ENCODE measurements around the gene VWA5A. TPM values are rescaled to one million over a fixed set of nuclear protein-coding genes. Genes with fewer than 3 reads are reported as not detected.

Gene VWA5A
- total RNA-seq, 2 experiments from 2014 or later: 0.38 to 2.1 TPM

GRCh38 chr11:124174001-124174583, 58.8 kb downstream of the VWA5A start:
- BruUV-seq (replicated peaks): no TSS peak
- intact Hi-C loops (cut with micrococcal nuclease; ENCODE audit: unreplicated experiment): no loop called here
- Histone ChIP-seq H3K4me2 (ENCODE audit: low read length) (no peak overlapping the region), H3K9me2 (ENCODE audit: insufficient read depth, low read length) (no peaks in the 10 kb centered on the region), H3K36me3 (ENCODE audit: insufficient read depth, low read length) (no peaks in the 10 kb centered on the region), H4K20me1 (ENCODE audit: insufficient read depth, low read length) (no peaks in the 10 kb centered on the region; the same call in 1 of the 2 replicates), H2AFZ (ENCODE audit: low read length) (no peak overlapping the region), H3K9me3 (ENCODE audit: low read length) (no peaks in the 10 kb centered on the region), H3K27ac (ENCODE audit: low read depth, low read length, poor library complexity, severe bottlenecking) (no peak overlapping the region), H3K4me3 (ENCODE audit: low read depth, low read length, poor library complexity, severe bottlenecking) (no peak overlapping the region), H3K79me2 (ENCODE audit: insufficient read depth, low read depth, low read length) (no peaks in the 10 kb centered on the region), H3K4me1 (ENCODE audit: insufficient read depth, low read length, poor library complexity, severe bottlenecking) (no peaks in the 10 kb centered on the region)
- DNase-seq (ENCODE audit: low spot score): no peak
- TF ChIP-seq EZH2phosphoT487 (IDR thresholded peaks at IDR 0.05; ENCODE audit: borderline replicate concordance, low read depth, low read length): no peak
- TF ChIP-seq CTCF (conservative IDR thresholded peaks at IDR 0.05; ENCODE audit: low read length): no peak
- ChIA-PET POLR2A (interaction anchor here (0.6 to 1.1 kb wide), 3 partner anchors 18 to 259 kb away, joined by 3 read pairs; no protein-coding TSS in a partner anchor), CTCF (ENCODE audit: unreplicated experiment) (no interaction called here)

- ChIA-PET CTCF (ENCODE audit: unreplicated experiment) (no interaction called here), POLR2A (no interaction called here)
- H3K36me3 ChIP-seq (ENCODE audit: insufficient read depth, low read length): no peaks in the 10 kb centered on the region
- no peak overlapping the region for H3K27ac ChIP-seq (ENCODE audit: low read depth, low read length, poor library complexity, severe bottlenecking)
- no peak overlapping the region for H3K4me3 ChIP-seq (ENCODE audit: low read depth, low read length, poor library complexity, severe bottlenecking)
- DNase-seq (ENCODE audit: low spot score): no peak
- H3K79me2 ChIP-seq (ENCODE audit: insufficient read depth, low read depth, low read length): no peaks in the 10 kb centered on the region
- no peak overlapping the region for H2AFZ ChIP-seq (ENCODE audit: low read length)
- no peak overlapping the region for H3K4me2 ChIP-seq (ENCODE audit: low read length)
- no peaks in the 10 kb centered on the region for H3K4me1 ChIP-seq (ENCODE audit: insufficient read depth, low read length, poor library complexity, severe bottlenecking)
- no peaks in the 10 kb centered on the region for H3K9me2 ChIP-seq (ENCODE audit: insufficient read depth, low read length)
- intact Hi-C loops (cut with micrococcal nuclease; ENCODE audit: unreplicated experiment): no loop called here
- no TSS peak for BruUV-seq (replicated peaks)
- no peak for TF ChIP-seq CTCF (conservative IDR thresholded peaks at IDR 0.05; ENCODE audit: low read length)
- TF ChIP-seq EZH2phosphoT487 (IDR thresholded peaks at IDR 0.05; ENCODE audit: borderline replicate concordance, low read depth, low read length): no peak
- H3K9me3 ChIP-seq (ENCODE audit: low read length): no peaks in the 10 kb centered on the region
- no peaks in the 10 kb centered on the region; the same call in 1 of the 2 replicates for H4K20me1 ChIP-seq (ENCODE audit: insufficient read depth, low read length)
Observed at GRCh38 chr11:124176925-124177715, 61.9 kb downstream of the VWA5A start.

- Histone ChIP-seq H3K27ac (ENCODE audit: low read depth, low read length, poor library complexity, severe bottlenecking) (no peak overlapping the region), H2AFZ (ENCODE audit: low read length) (no peak overlapping the region), H3K4me3 (ENCODE audit: low read depth, low read length, poor library complexity, severe bottlenecking) (no peak overlapping the region), H4K20me1 (ENCODE audit: insufficient read depth, low read length) (no peaks in the 10 kb centered on the region), H3K9me2 (ENCODE audit: insufficient read depth, low read length) (no peaks in the 10 kb centered on the region), H3K9me3 (ENCODE audit: low read length) (no peaks in the 10 kb centered on the region), H3K4me2 (ENCODE audit: low read length) (no peak overlapping the region), H3K4me1 (ENCODE audit: insufficient read depth, low read length, poor library complexity, severe bottlenecking) (no peaks in the 10 kb centered on the region), H3K36me3 (ENCODE audit: insufficient read depth, low read length) (no peaks in the 10 kb centered on the region), H3K79me2 (ENCODE audit: insufficient read depth, low read depth, low read length) (no peaks in the 10 kb centered on the region)
- no peak for DNase-seq (ENCODE audit: low spot score)
- POLR2A ChIA-PET: no interaction called here
- no peak for TF ChIP-seq EZH2phosphoT487 (IDR thresholded peaks at IDR 0.05; ENCODE audit: borderline replicate concordance, low read depth, low read length)
- TF ChIP-seq CTCF (conservative IDR thresholded peaks at IDR 0.05; ENCODE audit: low read length): no peak
- BruUV-seq (replicated peaks): no TSS peak
- CTCF ChIA-PET (ENCODE audit: unreplicated experiment): no interaction called here
- intact Hi-C loops (cut with micrococcal nuclease; ENCODE audit: unreplicated experiment): no loop called here
Observed at GRCh38 chr11:124179310-124179709, 64.1 kb downstream of the VWA5A start.
